Parathyroid adenoma (tissue), 2 donors: ENCODE measurements around the gene MYL2.

Source experiments
- H2AFZ ChIP-seq: fragments of 300-600 bp; sonication (generic); one replicate; pipeline ENCODE4 v1.7.0; 2017; ENCODE audit warnings: antibody characterized with exemption, mild to moderate bottlenecking
- H3K27ac ChIP-seq: fragments of 300-600 bp; sonication (generic); one replicate; pipeline ENCODE4 v1.7.0; 2017
- H3K27me3 ChIP-seq: fragments of 300-600 bp; sonication (generic); one replicate; pipeline ENCODE4 v1.7.0; 2017; ENCODE audit warnings: low read length; ENCODE audit not compliant: control insufficient read depth, insufficient read depth
- H3K36me3 ChIP-seq: fragments of 300-600 bp; sonication (generic); one replicate; pipeline ENCODE4 v1.7.0; 2017; ENCODE audit warnings: low read length; ENCODE audit not compliant: control insufficient read depth, insufficient read depth
- H3K4me1 ChIP-seq: fragments of 300-600 bp; sonication (generic); one replicate; pipeline ENCODE4 v1.7.0; 2017; ENCODE audit warnings: control low read depth
- H3K4me2 ChIP-seq: fragments of 300-600 bp; sonication (generic); one replicate; pipeline ENCODE4 v1.7.0; 2017; ENCODE audit warnings: low read length
- H3K4me3 ChIP-seq: fragments of 300-600 bp; sonication (generic); one replicate; pipeline ENCODE4 v1.7.0; 2017; ENCODE audit warnings: low read depth, low read length
- H3K79me2 ChIP-seq: fragments of 300-600 bp; sonication (generic); one replicate; pipeline ENCODE4 v1.7.0; 2017; ENCODE audit warnings: control low read depth
- H3K9ac ChIP-seq: fragments of 300-600 bp; sonication (generic); one replicate; pipeline ENCODE4 v1.7.0; 2017; ENCODE audit warnings: mild to moderate bottlenecking
- H3K9me3 ChIP-seq: fragments of 300-600 bp; sonication (generic); one replicate; pipeline ENCODE4 v1.7.0; 2017; ENCODE audit warnings: low read length; ENCODE audit not compliant: control insufficient read depth
- TF ChIP-seq, protein P1 (sequence below): fragments of 300-600 bp; sonication (generic); IDR thresholded peaks from one replicate; pipeline ENCODE4 v1.7.0; 2017; ENCODE audit warnings: antibody characterized with exemption, mild to moderate bottlenecking
- donor health status: primary hyperparathyroidism.

MYL2 gene

DNA sequence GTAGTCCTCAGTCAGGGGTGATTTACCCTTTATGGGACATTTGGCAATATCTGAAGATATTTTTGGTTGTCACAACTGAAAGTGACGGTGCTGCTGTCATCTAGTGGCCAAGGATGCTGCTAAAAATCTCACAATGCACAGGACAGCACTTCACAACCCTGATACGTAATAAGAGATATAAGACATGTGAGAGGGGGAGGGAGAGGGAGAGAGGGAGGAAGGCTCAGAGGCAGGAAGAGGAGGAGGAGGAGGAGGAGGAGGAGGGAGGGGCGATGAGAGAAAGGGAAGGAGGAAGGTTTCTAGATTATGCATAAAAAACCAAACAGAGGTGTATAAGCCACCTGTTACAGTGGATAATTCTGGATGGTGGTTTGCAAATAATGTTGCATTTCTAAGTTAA, 14.3 kb downstream of the MYL2 start:
- H3K9me3 ChIP-seq, result no peaks in the 10 kb centered on the region
- H3K9ac ChIP-seq, result no peak overlapping the region
- no peaks in the 10 kb centered on the region for H3K4me1 ChIP-seq
- no peak overlapping the region for H3K4me3 ChIP-seq
- H2AFZ ChIP-seq, result no peak overlapping the region
- no peaks in the 10 kb centered on the region for H3K27me3 ChIP-seq
- H3K27ac ChIP-seq, result no peak overlapping the region
- no peaks in the 10 kb centered on the region for H3K36me3 ChIP-seq
- TF ChIP-seq, protein P1, sequence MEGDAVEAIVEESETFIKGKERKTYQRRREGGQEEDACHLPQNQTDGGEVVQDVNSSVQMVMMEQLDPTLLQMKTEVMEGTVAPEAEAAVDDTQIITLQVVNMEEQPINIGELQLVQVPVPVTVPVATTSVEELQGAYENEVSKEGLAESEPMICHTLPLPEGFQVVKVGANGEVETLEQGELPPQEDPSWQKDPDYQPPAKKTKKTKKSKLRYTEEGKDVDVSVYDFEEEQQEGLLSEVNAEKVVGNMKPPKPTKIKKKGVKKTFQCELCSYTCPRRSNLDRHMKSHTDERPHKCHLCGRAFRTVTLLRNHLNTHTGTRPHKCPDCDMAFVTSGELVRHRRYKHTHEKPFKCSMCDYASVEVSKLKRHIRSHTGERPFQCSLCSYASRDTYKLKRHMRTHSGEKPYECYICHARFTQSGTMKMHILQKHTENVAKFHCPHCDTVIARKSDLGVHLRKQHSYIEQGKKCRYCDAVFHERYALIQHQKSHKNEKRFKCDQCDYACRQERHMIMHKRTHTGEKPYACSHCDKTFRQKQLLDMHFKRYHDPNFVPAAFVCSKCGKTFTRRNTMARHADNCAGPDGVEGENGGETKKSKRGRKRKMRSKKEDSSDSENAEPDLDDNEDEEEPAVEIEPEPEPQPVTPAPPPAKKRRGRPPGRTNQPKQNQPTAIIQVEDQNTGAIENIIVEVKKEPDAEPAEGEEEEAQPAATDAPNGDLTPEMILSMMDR, result no peak
- H3K4me2 ChIP-seq, result no peak overlapping the region
- H3K79me2 ChIP-seq, result no peaks in the 10 kb centered on the region

DNA sequence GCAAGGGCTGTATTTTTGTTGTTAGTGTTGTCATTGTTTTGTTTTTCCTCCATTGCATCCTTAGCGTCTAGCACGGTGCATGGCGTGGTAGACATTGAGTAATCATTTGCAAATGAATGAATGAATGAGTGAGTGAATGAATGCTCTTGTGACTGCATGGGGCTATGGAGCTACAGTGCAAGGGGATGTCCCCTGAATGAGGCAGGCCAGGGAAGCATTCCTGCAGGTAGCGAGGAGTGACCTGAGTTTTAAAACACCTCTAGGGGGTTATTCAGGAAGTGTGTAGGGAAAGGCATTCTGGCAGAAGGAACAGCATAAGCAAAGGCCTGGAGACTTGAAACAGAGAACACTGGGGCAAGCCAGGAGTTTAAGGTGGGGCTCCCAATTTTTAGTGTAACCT, 16.9 kb downstream of the MYL2 start:
- no peaks in the 10 kb centered on the region for H3K36me3 ChIP-seq
- no peak overlapping the region for H3K4me2 ChIP-seq
- no peak overlapping the region for H3K9ac ChIP-seq
- H3K79me2 ChIP-seq, result no peaks in the 10 kb centered on the region
- no peak overlapping the region for H2AFZ ChIP-seq
- H3K27ac ChIP-seq, result no peak overlapping the region
- H3K9me3 ChIP-seq, result no peaks in the 10 kb centered on the region
- H3K27me3 ChIP-seq, result no peaks in the 10 kb centered on the region
- TF ChIP-seq, protein P1, result no peak
- H3K4me3 ChIP-seq, result no peak overlapping the region
- H3K4me1 ChIP-seq, result no peaks in the 10 kb centered on the region

DNA sequence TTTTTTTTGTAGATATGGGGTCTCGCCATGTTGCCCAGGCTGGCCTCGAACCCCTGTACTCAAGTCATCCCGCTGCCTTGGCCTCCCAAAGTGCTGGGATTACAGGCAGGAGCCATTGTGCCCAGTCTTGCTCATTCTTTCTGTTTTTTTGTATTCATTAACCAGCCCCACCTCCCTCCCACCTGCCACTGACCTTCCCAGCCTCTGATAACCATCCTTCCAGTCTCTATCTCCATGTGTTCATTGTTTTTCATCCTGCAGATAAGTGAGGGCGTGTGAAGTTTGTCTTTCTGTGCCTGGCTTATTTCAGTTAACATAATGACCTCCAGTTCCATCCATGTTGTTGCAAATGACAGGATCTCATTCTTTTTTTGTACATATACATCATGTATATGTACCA, 19.0 kb downstream of the MYL2 start:
- H3K9me3 ChIP-seq, result no peaks in the 10 kb centered on the region
- H3K27ac ChIP-seq, result no peak overlapping the region
- no peaks in the 10 kb centered on the region for H3K79me2 ChIP-seq
- no peak overlapping the region for H3K4me3 ChIP-seq
- no peaks in the 10 kb centered on the region for H3K4me1 ChIP-seq
- no peaks in the 10 kb centered on the region for H3K27me3 ChIP-seq
- H3K36me3 ChIP-seq, result no peaks in the 10 kb centered on the region
- TF ChIP-seq, protein P1, result no peak
- no peak overlapping the region for H3K4me2 ChIP-seq
- H2AFZ ChIP-seq, result no peak overlapping the region
- H3K9ac ChIP-seq, result no peak overlapping the region

DNA sequence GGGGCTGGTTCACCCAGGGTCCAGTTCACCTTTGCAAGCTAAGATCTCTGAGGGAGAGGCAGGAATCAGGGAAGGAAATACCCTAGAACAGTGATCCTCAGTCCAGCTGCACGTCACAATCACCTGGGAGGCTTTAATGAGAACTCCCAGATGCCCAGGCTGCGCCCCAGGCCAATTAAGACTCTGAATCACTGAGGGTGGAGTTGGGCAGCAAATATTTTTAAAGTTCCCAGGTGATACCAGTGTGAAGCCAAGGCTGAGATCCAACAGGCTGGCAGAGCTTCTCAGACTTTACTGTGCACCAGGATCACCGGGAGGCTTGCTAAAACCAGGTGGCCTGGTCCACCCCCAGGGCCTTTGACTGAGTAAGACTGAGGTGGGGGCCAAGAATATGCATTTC, 23.8 kb downstream of the MYL2 start:
- H3K9ac ChIP-seq, result no peak overlapping the region
- H3K4me1 ChIP-seq, result no peaks in the 10 kb centered on the region
- H3K4me3 ChIP-seq, result no peak overlapping the region
- H3K9me3 ChIP-seq, result no peaks in the 10 kb centered on the region
- no peaks in the 10 kb centered on the region for H3K36me3 ChIP-seq
- no peaks in the 10 kb centered on the region for H3K79me2 ChIP-seq
- H2AFZ ChIP-seq, result no peak overlapping the region
- H3K4me2 ChIP-seq, result no peak overlapping the region
- H3K27me3 ChIP-seq, result no peaks in the 10 kb centered on the region
- no peak overlapping the region for H3K27ac ChIP-seq
- TF ChIP-seq, protein P1, result no peak

DNA sequence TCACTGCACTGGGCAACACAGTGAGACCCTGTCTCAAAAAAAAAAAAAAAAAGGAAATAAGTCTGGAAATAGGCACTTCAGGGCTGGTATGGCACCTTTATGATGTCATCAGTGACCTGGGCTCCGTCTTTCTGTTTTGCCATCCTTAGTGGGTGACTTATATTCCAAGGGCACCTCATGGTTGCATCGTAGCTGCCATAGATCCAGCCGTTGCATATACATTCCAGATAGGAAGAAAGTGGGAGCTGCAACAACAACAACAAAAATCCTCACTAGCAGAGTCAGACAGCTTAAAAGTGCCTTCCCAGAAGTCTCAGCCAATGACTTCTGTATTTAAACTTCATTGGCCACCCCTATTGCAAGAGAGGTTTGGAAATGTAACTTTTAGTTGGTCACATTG, 26.4 kb downstream of the MYL2 start:
- no peak overlapping the region for H3K9ac ChIP-seq
- H3K9me3 ChIP-seq, result no peaks in the 10 kb centered on the region
- no peaks in the 10 kb centered on the region for H3K36me3 ChIP-seq
- H3K4me1 ChIP-seq, result no peaks in the 10 kb centered on the region
- no peaks in the 10 kb centered on the region for H3K79me2 ChIP-seq
- H2AFZ ChIP-seq, result peak overlapping the region; percentile 76
- H3K27ac ChIP-seq, result no peak overlapping the region
- no peak overlapping the region for H3K4me3 ChIP-seq
- TF ChIP-seq, protein P1, result no peak
- H3K27me3 ChIP-seq, result no peaks in the 10 kb centered on the region
- no peak overlapping the region for H3K4me2 ChIP-seq
